C4-2B (cell line): Measurements from ENCODE around the gene PLCB2.

Experiments used
- H3K27ac ChIP-seq: fragments of 450-650 bp; 2 replicates; pipeline ENCODE4 v1.5.1; 2017
- ZFX ChIP-seq: fragments of 450-650 bp; IDR thresholded peaks from 2 replicates; pipeline ENCODE4 v1.6.1; 2017
- TF ChIP-seq, protein P1 (sequence below): fragments of 450-650 bp; conservative IDR thresholded peaks from 2 replicates; pipeline ENCODE4 v1.5.1; 2017; ENCODE audit warnings: mild to moderate bottlenecking

Gene PLCB2

DNA sequence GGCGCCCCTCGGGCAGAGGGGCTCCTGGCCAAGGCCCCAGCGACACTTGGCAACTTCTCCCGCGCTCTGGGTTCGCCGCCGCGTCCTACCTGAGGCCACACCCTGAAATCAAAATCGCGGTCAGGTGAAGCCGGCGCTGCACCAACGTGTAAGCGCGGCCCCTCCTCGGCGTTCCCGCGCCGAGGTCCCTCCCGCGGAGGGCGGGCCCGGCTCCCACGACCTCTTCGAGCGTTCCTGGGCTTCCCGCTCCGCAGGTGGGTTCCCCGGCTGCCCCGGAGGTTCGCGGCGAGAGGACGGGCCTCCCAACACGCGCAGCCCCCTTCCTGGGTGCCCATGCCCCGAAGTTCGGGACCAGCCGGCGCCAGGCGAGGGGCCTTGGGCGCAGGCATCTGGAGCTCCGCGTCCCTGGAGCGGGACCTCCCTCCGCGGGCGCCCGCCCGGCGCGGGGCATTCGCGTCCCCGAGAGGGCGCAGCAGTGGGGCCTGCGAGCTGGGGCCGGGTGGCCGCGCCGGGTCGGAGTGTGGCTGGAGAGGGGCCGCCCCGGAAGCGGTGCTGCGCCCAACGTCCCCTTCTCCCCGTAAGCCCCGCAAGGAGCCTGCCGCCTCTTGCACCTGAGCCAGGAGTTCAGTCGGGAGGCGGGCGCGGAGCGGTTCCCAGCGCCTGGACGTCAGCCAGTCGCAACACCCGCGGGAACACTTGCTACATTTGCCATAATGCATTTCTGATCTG, 55.1 kb downstream of the PLCB2 start:
- H3K27ac ChIP-seq, result no peak overlapping the region
- TF ChIP-seq ZFX, result no peak
- TF ChIP-seq, protein P1, sequence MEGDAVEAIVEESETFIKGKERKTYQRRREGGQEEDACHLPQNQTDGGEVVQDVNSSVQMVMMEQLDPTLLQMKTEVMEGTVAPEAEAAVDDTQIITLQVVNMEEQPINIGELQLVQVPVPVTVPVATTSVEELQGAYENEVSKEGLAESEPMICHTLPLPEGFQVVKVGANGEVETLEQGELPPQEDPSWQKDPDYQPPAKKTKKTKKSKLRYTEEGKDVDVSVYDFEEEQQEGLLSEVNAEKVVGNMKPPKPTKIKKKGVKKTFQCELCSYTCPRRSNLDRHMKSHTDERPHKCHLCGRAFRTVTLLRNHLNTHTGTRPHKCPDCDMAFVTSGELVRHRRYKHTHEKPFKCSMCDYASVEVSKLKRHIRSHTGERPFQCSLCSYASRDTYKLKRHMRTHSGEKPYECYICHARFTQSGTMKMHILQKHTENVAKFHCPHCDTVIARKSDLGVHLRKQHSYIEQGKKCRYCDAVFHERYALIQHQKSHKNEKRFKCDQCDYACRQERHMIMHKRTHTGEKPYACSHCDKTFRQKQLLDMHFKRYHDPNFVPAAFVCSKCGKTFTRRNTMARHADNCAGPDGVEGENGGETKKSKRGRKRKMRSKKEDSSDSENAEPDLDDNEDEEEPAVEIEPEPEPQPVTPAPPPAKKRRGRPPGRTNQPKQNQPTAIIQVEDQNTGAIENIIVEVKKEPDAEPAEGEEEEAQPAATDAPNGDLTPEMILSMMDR, result no peak

DNA sequence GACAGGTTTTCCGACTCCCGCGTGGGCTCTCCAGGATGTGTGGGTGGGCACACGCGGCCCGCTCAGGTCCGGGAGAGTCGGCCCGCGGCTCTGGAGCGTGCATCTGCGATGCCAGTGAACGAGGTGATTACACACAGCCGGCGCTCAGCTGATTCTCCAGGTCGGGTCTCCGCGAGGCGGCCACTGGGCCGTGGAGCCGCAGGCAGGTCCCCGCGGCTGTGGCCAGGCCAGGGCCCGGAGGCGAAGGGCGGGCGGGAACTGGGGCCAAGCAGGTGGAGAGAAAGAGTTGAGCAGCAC, 55.6 kb downstream of the PLCB2 start:
- H3K27ac ChIP-seq, result no peak overlapping the region
- TF ChIP-seq, protein P1, result no peak
- TF ChIP-seq ZFX, result no peak

GRCh38 chr15:40251486-40252140, 56.1 kb downstream of the PLCB2 start:
- H3K27ac ChIP-seq, result no peak overlapping the region
- TF ChIP-seq, protein P1, result no peak
- no peak for TF ChIP-seq ZFX

- no peak overlapping the region for H3K27ac ChIP-seq
- TF ChIP-seq ZFX, result no peak
- TF ChIP-seq, protein P1, result no peak
Observed at GRCh38 chr15:40250771-40251483, 56.8 kb downstream of the PLCB2 start.

DNA sequence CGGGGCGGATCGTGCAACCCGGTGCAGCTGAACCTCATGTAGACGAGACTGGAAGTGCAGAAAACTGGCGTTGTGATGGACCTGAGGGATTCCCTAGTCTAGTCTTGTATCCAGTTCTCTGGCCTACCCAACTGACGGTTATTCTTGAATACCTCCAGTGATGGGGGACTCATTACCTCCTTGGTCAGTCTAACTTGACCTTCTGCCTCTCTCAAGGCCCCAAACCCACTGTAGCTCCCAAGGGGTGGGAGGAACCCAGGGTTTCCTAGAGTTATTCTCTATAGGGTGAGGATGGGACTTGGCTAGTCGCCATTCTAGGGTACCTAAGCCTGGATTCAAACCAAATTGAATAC, 57.5 kb downstream of the PLCB2 start:
- TF ChIP-seq, protein P1, result no peak
- TF ChIP-seq ZFX, result no peak
- H3K27ac ChIP-seq, result no peak overlapping the region

GRCh38 chr15:40249477-40250303, 58.0 kb downstream of the PLCB2 start:
- TF ChIP-seq, protein P1, result no peak
- TF ChIP-seq ZFX, result no peak
- no peak overlapping the region for H3K27ac ChIP-seq
